ENCODE measurements around the gene CUL7.

The CUL7 gene

DNA sequence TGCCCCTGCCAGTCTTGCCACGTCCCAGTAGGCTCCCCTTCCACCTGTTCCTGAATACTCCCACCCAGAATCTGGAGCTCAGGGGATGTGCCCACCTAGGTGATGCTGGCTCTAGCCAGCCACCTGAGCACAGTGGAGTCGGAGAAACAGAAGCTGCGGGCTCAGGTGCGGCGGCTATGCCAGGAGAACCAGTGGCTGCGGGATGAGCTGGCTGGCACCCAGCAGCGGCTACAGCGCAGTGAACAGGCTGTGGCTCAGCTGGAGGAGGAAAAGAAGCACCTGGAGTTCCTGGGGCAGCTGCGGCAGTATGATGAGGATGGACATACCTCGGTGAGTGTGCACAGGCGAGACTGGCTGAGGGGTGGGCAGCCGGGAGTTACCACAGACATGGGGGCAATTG lies 9.2 kb upstream of the CUL7 start:
- TF ChIP-seq, protein P1, sequence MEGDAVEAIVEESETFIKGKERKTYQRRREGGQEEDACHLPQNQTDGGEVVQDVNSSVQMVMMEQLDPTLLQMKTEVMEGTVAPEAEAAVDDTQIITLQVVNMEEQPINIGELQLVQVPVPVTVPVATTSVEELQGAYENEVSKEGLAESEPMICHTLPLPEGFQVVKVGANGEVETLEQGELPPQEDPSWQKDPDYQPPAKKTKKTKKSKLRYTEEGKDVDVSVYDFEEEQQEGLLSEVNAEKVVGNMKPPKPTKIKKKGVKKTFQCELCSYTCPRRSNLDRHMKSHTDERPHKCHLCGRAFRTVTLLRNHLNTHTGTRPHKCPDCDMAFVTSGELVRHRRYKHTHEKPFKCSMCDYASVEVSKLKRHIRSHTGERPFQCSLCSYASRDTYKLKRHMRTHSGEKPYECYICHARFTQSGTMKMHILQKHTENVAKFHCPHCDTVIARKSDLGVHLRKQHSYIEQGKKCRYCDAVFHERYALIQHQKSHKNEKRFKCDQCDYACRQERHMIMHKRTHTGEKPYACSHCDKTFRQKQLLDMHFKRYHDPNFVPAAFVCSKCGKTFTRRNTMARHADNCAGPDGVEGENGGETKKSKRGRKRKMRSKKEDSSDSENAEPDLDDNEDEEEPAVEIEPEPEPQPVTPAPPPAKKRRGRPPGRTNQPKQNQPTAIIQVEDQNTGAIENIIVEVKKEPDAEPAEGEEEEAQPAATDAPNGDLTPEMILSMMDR (IDR thresholded peaks at IDR 0.05; ENCODE audit: control insufficient read depth, extremely low read depth, insufficient read depth), result no peak
- no peak for DNase-seq (ENCODE audit: low read depth)
- H3K4me3 ChIP-seq (ENCODE audit: low read depth, low read length), result no peak overlapping the region

DNA sequence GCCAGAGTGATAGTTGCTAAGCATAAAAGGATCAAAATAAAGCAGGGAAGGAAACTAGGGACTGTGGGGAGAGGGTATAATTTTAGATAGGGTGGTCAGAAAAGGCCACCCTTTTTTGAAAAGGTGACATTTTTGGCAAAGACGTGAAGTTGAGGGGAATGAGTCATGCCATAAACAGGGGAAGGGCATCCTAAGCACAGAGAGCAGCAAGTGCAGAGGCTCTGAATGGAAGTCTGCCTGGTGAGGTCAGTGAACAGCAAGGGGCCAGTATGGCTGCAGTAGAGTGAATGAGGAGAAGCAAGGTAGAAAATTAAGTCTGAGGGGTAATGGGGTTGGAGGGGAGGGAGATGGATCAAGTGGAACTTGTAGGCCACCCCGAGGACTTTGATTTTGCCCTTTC lies 8.2 kb upstream of the CUL7 start:
- no peak overlapping the region for H3K4me3 ChIP-seq (ENCODE audit: low read depth, low read length)
- TF ChIP-seq, protein P1 (IDR thresholded peaks at IDR 0.05; ENCODE audit: control insufficient read depth, extremely low read depth, insufficient read depth), result no peak
- DNase-seq (ENCODE audit: low read depth), result no peak

DNA sequence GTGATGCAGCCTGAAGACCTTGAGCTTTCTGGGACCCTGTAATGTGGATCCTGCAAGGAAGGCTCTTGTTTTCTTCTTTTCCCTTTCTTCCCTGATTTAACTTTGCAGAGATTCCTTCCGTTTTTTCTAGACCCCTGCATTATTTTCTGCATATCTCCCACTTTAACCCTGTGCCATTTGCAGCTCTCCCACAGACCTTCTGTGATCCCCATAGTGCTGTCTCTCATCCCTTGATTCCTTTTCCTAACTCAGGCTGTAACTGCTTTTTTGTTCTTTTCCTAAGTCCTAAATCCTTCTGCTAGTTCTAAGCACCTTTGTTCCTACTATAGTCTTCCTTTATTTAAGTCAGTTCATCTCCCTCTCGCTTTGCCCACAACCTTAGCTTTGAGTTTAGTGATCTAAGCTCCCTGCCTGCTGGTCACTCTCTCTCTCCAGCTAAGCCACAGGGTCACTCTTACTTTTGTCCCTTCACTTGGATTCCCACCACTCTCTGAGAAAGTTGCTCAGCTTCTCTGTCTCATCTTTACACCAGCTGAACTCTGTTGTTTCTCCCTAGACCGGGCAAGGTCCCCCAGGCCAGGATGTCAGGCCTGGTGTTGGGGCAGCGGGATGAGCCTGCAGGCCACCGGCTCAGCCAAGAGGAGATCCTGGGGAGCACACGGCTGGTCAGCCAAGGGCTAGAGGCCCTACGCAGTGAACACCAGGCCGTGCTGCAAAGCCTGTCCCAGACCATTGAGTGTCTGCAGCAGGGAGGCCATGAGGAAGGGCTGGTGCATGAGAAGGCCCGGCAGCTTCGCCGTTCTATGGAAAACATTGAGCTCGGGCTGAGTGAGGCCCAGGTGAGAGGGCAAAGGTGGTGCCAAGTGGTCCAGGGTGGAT lies 7.3 kb upstream of the CUL7 start:
- TF ChIP-seq, protein P1 (IDR thresholded peaks at IDR 0.05; ENCODE audit: control insufficient read depth, extremely low read depth, insufficient read depth), result no peak
- peak overlapping the region; percentile 78 for H3K4me3 ChIP-seq (ENCODE audit: low read depth, low read length)
- no peak for DNase-seq (ENCODE audit: low read depth)

DNA sequence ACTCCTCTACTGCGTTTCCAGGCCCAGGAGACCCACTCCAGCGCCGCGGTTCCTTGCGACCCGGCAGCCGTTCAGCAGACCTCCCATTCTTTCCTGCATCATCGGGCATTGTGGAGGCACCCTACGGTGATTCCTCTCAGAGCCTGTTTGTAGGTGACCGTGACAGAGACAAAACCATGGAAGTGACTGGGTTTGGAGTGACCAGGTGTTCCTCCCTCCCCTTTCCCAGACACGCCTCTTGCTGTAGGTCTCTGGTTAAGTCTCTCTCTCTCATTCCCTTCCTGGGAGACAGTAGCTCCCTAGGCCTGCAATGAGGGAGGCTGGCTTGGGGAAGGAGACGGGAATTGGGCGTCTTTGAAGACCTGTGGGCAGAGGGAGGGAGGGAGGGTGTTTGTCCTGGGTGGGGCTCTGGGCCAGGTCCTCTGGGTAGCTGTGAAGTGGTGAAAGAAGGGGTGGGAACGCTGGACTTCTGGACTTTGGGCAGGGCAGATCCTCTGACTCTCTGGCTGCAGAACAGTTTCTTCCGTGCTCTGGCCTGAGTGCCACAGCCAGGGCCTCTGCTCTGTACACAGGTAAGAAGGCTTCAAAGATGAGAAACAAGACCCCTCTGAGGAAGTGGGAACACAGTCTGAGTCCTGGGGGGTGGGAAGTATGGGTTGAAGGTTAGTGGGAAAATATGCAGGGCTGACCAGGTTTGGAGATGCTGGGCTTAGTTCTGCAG lies 6.5 kb upstream of the CUL7 start:
- H3K4me3 ChIP-seq (ENCODE audit: low read depth, low read length), result peak overlapping the region; percentile 78
- peak; percentile 35 for DNase-seq (ENCODE audit: low read depth)
- TF ChIP-seq, protein P1 (IDR thresholded peaks at IDR 0.05; ENCODE audit: control insufficient read depth, extremely low read depth, insufficient read depth), result no peak

DNA sequence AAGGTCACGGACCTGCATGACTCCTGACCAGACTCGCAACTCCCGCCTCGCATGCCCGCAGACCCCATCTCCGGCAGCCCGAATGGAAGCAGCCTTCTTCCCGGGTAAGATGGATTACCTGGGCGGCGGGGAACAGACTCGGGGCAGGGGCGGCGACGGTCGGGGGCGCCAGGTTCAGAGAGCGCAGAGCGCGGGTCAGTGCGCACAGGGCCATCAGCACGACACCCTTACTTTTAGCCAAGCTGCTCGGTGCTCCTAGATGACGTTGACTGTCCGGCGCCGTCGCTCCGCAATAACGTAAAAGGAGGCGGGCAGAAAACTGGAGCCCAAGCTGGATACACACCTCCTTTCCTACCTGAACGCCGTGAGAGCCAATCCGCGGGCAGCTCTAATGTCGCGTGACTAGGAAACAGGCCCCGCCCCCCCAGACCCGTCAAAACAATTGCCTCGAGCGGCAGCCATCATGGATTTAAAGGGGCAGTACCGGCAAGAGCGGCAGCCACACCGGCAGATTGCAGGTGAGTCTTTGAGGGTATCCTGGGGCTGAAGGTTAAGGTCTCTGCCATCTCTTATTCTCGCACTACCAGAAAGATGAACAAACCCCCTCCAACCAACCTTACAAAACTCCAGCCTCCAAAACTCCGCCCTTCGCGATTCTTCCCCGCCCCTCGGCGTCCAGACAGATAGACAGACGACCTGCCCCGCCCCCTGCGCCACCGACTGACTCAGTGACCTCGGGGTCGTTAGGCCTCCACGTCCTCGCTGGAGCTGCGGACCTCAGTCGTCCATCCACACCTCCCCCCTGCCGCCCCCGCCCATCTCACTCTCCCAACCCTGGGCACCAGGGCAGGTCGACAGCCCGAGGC lies 5.8 kb upstream of the CUL7 start, which contains the start of the genes KLC4 and MRPL2:
TSS of gene KLC4 (plus strand) at position 464 of the 866 bp plus-strand sequence. CDS start 1,705 bp downstream, outside the sequence.
TSS of gene MRPL2 (minus strand) at position 267 of the 866 bp plus-strand sequence. CDS start at position 214, 53 bp downstream.
- peak within 1 kb of the TSS; percentile 78 for H3K4me3 ChIP-seq (ENCODE audit: low read depth, low read length)
- peak; percentile 95 for DNase-seq (ENCODE audit: low read depth)
- TF ChIP-seq, protein P1 (IDR thresholded peaks at IDR 0.05; ENCODE audit: control insufficient read depth, extremely low read depth, insufficient read depth), result no peak

DNA sequence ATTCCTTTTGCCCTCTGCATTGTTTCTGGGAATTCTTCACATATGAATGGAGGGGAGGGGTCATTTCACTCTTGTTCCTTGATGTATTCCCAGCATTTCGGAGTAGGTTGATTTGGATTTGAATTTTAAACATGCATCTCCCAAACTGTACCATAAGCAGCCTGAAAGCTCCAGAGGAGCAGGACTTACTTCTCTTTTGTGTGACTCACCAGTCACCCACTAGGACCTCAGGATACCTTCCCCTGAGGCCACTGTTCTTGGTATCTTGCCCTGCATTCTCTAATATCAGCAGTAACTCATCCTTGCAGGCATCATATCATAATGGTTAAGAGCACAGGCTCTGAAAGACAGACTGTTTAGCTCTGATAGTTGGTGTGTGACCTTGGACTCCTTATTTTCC lies 4.9 kb upstream of the CUL7 start:
- peak overlapping the region; percentile 78 for H3K4me3 ChIP-seq (ENCODE audit: low read depth, low read length)
- DNase-seq (ENCODE audit: low read depth), result no peak
- TF ChIP-seq, protein P1 (IDR thresholded peaks at IDR 0.05; ENCODE audit: control insufficient read depth, extremely low read depth, insufficient read depth), result no peak
